Stomach (tissue), 9 donors: Measurements from ENCODE around the gene NPAS3. TPM values are rescaled to one million over a fixed set of nuclear protein-coding genes. Genes with fewer than 3 reads are reported as not detected.
"Not testable (repeated sequence)": the region's sequence is repeated elsewhere in the genome, so short reads cannot be mapped to it uniquely, and the experiment has no call there.

ENCODE experiments used
- DNase-seq, 2 donors: peaks; one replicate each; pipeline versions ENCODE4 v3.0.0 to v3.0.0-alpha.2; 2013 to 2019
- H3K27ac ChIP-seq, 5 donors: fragments of 200-600 bp in 4 of 5; sonication (generic) in 4 of 5; one replicate each; pipeline ENCODE4 v1.5.1; 2013 to 2019; ENCODE audit warnings: mild to moderate bottlenecking in 1 of 5, moderate library complexity in 1 of 5
- H3K27me3 ChIP-seq, 3 donors: fragments of 200-600 bp; sonication (generic); one replicate each; pipeline ENCODE4 v1.5.1; 2017 to 2019; ENCODE audit warnings: mixed run types in 1 of 3
- H3K36me3 ChIP-seq, 4 donors: fragments of 200-600 bp; sonication (generic); 1 replicate in 3 of 4; 2 replicates in 1 of 4; pipeline ENCODE4 v1.5.1; 2016 to 2019
- H3K4me1 ChIP-seq, 4 donors: fragments of 200-600 bp; sonication (generic); one replicate each; pipeline ENCODE4 v1.5.1; 2016 to 2019
- H3K4me3 ChIP-seq, 4 donors: fragments of 200-600 bp; sonication (generic) in 3 of 4; one replicate each; pipeline ENCODE4 v1.5.1; 2016 to 2019; ENCODE audit warnings: mild to moderate bottlenecking in 1 of 4
- H3K9me3 ChIP-seq, 4 donors: fragments of 200-600 bp; sonication (generic); one replicate each; pipeline ENCODE4 v1.5.1; 2016 to 2019
- EP300 ChIP-seq: sonication (generic); formaldehyde crosslinking; IDR thresholded peaks from one replicate; pipeline ENCODE4 v1.6.1; 2017; ENCODE audit warnings: antibody characterized with exemption
- POLR2A ChIP-seq, 4 donors: fragments of 450-650 bp; IDR thresholded peaks; one replicate each; pipeline ENCODE4 v1.6.1; 2016; ENCODE audit warnings: antibody characterized with exemption in 4 of 4, control low read depth in 2 of 4, mild to moderate bottlenecking in 1 of 4, moderate library complexity in 1 of 4
- POLR2AphosphoS5 ChIP-seq, 3 donors: sonication (generic); formaldehyde crosslinking; IDR thresholded peaks; one replicate each; pipeline ENCODE4 v1.6.1; 2016; ENCODE audit warnings: antibody characterized with exemption in 3 of 3
- WGBS, 5 donors: extraction: QIAGEN DNeasy Blood & Tissue Kit in 3 of 5; methylation state at CpG; one replicate each; pipeline versions ENCODE4 v1.1.5 to v1.1.7; 2013 to 2018; 5-methylcytosine and 5-hydroxymethylcytosine counted together
- intact Hi-C: fragments of 100-400 bp; cut with DNase I; formaldehyde crosslinking; loops from one replicate; pipeline ENCODE4 v1.15.1; 2023; ENCODE audit warnings: low total_unique reads
- polyA plus RNA-seq, 3 donors: library from polyadenylated mRNA; stranded (reverse); fragments of 200-250 nt; gene quantifications; one replicate each; pipeline ENCODE4 v1.2.3, GENCODE V29; 2013
- total RNA-seq, 5 donors: library from RNA; depleted of rRNA; stranded (reverse); fragments of >200 nt; gene quantifications; one replicate each; pipeline versions ENCODE4 v1.1.0 to v1.2.3, GENCODE V29; 2014 to 2016
- TF ChIP-seq, protein P1 (sequence below), 7 experiments: fragments of 450-650 bp in 4 of 7; fragments of 200-600 bp in 3 of 7; sonication (generic) in 3 of 7; IDR thresholded peaks; one replicate each; pipeline ENCODE4 v1.5.1; 2016 to 2019; ENCODE audit warnings: antibody characterized with exemption in 7 of 7, control low read depth in 2 of 7, mild to moderate bottlenecking in 1 of 7
- donor health status: healthy with polysubstance abuse.
- donor health status: Bipolar disorder and iron deficiency.
- donor health status: healthy.

NPAS3 gene
- total and polyA plus RNA-seq, 8 donors, result under 0.01 to 7.9 (median 0.76) TPM; not detected in 1

DNA sequence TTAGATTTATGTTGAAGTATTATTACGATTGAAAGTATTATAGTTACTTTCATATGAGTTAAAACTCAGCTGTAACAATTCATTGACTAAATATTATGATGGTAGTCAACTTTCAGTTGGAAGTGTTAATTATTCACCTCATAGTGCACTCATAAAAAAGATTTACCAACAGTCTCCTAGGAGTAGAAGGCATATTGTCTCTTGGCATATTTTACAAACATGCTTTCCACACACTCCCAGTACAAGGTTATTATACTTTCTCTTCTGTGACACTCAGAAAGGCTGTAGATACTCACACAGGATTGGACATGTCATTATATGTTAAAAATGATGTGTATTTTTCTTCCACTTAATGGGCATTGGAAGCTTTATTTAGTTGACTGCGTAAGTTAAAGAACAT, 147.1 kb downstream of the NPAS3 start:
- H3K4me1 ChIP-seq, result no peaks in the 10 kb centered on the region
- intact Hi-C loops, result no loop called here
- no peak overlapping the region for H3K27ac ChIP-seq
- H3K36me3 ChIP-seq, result no peaks in the 10 kb centered on the region
- WGBS, 5 donors, result 76 to 91% (median 89%) methylated on average over 2 of the region's 2 CpGs
- no peak for DNase-seq
- TF ChIP-seq POLR2AphosphoS5 (IDR thresholded peaks at IDR 0.05), result no peak
- TF ChIP-seq, protein P1, sequence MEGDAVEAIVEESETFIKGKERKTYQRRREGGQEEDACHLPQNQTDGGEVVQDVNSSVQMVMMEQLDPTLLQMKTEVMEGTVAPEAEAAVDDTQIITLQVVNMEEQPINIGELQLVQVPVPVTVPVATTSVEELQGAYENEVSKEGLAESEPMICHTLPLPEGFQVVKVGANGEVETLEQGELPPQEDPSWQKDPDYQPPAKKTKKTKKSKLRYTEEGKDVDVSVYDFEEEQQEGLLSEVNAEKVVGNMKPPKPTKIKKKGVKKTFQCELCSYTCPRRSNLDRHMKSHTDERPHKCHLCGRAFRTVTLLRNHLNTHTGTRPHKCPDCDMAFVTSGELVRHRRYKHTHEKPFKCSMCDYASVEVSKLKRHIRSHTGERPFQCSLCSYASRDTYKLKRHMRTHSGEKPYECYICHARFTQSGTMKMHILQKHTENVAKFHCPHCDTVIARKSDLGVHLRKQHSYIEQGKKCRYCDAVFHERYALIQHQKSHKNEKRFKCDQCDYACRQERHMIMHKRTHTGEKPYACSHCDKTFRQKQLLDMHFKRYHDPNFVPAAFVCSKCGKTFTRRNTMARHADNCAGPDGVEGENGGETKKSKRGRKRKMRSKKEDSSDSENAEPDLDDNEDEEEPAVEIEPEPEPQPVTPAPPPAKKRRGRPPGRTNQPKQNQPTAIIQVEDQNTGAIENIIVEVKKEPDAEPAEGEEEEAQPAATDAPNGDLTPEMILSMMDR (IDR thresholded peaks at IDR 0.05), result no peak
- no peak for TF ChIP-seq POLR2A (IDR thresholded peaks at IDR 0.05)
- no peak for TF ChIP-seq EP300
- H3K27me3 ChIP-seq, result no peaks in the 10 kb centered on the region
- no peak overlapping the region for H3K4me3 ChIP-seq
- H3K9me3 ChIP-seq, result peaks cover 0 to 13% (median 5%) of the 10 kb centered on the region in 4 donors

DNA sequence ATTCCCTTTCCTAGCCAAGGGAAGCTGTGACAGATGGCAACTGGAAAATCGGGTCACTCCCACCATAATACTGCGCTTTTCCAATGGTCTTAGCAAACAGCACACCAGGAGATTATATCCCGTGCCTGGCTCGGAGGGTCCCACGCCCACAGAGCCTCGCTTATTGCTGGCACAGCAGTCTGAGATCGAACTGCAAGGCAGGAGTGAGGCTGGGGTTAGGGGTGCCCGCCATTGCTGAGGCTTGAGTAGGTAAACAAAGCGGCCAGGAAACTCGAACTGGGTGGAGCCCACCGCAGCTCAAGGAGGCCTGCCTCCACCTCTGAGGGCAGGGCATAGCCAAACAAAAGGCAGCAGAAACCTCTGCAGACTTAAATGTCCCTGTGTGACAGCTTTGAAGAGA, 149.6 kb downstream of the NPAS3 start:
- intact Hi-C loops, H3K36me3 ChIP-seq, H3K4me3 ChIP-seq, DNase-seq, H3K4me1 ChIP-seq, H3K27ac ChIP-seq, H3K27me3 ChIP-seq: not testable (repeated sequence)
- 84 to 92% (median 87%) methylated on average over 11 of the region's 11 CpGs for WGBS, 5 donors
- peaks cover 0 to 19% (median 8%) of the 10 kb centered on the region in 4 donors for H3K9me3 ChIP-seq

DNA sequence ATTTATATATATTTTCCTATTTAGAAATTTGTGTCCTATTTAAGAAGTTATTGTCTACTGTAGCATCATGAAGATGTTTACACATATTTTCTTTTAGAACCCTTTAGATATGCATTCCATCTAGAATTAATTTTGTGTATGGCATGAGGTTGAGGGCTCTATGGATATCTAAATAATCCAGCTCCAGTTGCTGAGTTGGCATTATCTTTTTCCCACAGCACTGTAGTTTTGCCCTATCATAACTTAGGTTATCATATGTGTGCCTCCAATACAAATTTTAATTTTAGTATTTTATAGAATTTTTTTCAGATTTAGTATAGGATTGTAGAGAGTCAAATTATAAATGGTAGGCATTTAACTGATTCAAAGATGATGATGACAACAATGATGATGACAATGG, 159.3 kb downstream of the NPAS3 start:
- DNase-seq, result no peak
- Histone ChIP-seq H3K4me1 (no peaks in the 10 kb centered on the region), H3K27me3 (no peaks in the 10 kb centered on the region), H3K27ac (no peak overlapping the region), H3K9me3 (peaks cover 0 to 11% (median 0%) of the 10 kb centered on the region in 4 donors), H3K36me3 (no peaks in the 10 kb centered on the region), H3K4me3 (no peak overlapping the region)
- TF ChIP-seq, protein P1 (IDR thresholded peaks at IDR 0.05), result no peak
- TF ChIP-seq POLR2A (IDR thresholded peaks at IDR 0.05) (no peak), EP300 (no peak), POLR2AphosphoS5 (IDR thresholded peaks at IDR 0.05) (no peak)
- intact Hi-C loops, result no loop called here

DNA sequence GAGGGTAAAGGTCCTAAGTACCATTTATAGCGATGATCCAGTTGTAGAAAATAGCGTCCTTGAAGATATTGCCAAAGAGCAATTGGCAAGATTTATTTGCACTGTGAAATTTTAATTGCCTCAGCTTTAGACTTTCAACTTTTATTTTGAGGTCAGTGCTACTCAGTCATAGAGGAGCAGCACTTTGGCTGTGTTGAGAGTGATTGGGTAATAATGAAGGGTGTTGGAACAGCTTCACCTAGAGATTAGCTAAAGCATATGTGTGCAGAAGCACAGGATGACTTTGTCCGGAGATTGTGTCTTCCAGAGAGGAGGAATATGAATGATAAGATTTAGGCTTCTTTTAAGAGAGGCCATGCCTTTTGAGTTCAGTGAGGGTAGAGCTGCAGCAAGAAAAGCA, 164.8 kb downstream of the NPAS3 start:
- TF ChIP-seq, protein P1 (IDR thresholded peaks at IDR 0.05), result no peak
- TF ChIP-seq POLR2AphosphoS5 (IDR thresholded peaks at IDR 0.05) (no peak), POLR2A (IDR thresholded peaks at IDR 0.05) (no peak), EP300 (no peak)
- intact Hi-C loops, result no loop called here
- no peak overlapping the region for H3K4me3 ChIP-seq
- no peaks in the 10 kb centered on the region for H3K27me3 ChIP-seq
- peaks cover 0 to 5% (median 0%) of the 10 kb centered on the region in 4 donors for H3K4me1 ChIP-seq
- H3K9me3 ChIP-seq, result no peaks in the 10 kb centered on the region
- DNase-seq, result no peak
- 69 to 83% (median 79%) methylated on average over 3 of the region's 3 CpGs for WGBS, 5 donors
- no peaks in the 10 kb centered on the region for H3K36me3 ChIP-seq
- H3K27ac ChIP-seq, result no peak overlapping the region

DNA sequence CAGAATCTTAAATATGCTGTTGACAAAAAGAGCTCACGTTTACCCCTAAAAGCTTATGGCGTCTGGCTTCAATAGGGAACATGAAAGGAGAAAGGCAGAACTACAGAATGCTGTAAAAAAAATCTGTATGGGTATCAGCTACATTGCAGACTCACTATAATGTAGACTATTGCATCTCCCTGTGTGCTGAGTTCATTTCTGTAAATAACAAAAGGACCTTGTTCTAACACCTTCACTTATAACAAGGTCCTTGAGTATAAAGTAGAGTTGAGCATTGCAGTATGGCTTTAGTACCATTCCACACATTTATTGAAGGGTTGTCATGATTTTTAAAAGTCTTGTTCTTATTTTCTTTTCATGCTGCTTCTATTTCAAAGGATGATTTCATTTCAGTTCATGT, 165.3 kb downstream of the NPAS3 start:
- TF ChIP-seq POLR2AphosphoS5 (IDR thresholded peaks at IDR 0.05) (no peak), POLR2A (IDR thresholded peaks at IDR 0.05) (no peak), EP300 (no peak)
- TF ChIP-seq, protein P1 (IDR thresholded peaks at IDR 0.05), result no peak
- H3K27me3 ChIP-seq, result no peaks in the 10 kb centered on the region
- WGBS, 5 donors, result 74 to 84% (median 79%) methylated on average over 2 of the region's 2 CpGs
- no peak for DNase-seq
- no peak overlapping the region for H3K4me3 ChIP-seq
- H3K9me3 ChIP-seq, result no peaks in the 10 kb centered on the region
- H3K36me3 ChIP-seq, result no peaks in the 10 kb centered on the region
- H3K4me1 ChIP-seq, result peaks cover 0 to 5% (median 0%) of the 10 kb centered on the region in 4 donors
- no peak overlapping the region for H3K27ac ChIP-seq
- intact Hi-C loops, result no loop called here
